ENCODE results near the gene RPS3. TPM values are rescaled to one million over a fixed set of nuclear protein-coding genes. Genes with fewer than 3 reads are reported as not detected.

RPS3 gene
- total RNA-seq, 4 donors from 2014 or later: 1,101 to 2,606 (median 1,579) TPM

GRCh38 chr11:75433443-75433842 lies 34.1 kb downstream of the RPS3 start:
- H3K4me1 ChIP-seq: peaks cover 3 to 27% (median 18%) of the 10 kb centered on the region in 3 donors
- DNase-seq: no peak
- no peaks in the 10 kb centered on the region for H3K36me3 ChIP-seq
- H3K27me3 ChIP-seq: peaks cover 0 to 64% (median 5%) of the 10 kb centered on the region in 4 donors
- no peak overlapping the region for H3K27ac ChIP-seq
- intact Hi-C loops (cut with DNase I): no loop called here
- no peak for TF ChIP-seq CTCF (IDR thresholded peaks at IDR 0.05)
- TF ChIP-seq POLR2A (IDR thresholded peaks at IDR 0.05): no peak
- WGBS, 2 donors: 58 to 86% methylated on average over 2 to 4 of the region's 6 CpGs
- no peak overlapping the region for H3K4me3 ChIP-seq
- H3K9me3 ChIP-seq: no peaks in the 10 kb centered on the region

- H3K4me1 ChIP-seq: peaks cover 3 to 22% (median 18%) of the 10 kb centered on the region in 3 donors
- H3K4me3 ChIP-seq: no peak overlapping the region
- TF ChIP-seq CTCF (IDR thresholded peaks at IDR 0.05): no peak
- no peak for TF ChIP-seq POLR2A (IDR thresholded peaks at IDR 0.05)
- intact Hi-C loops (cut with DNase I): no loop called here
- DNase-seq: no peak
- no peaks in the 10 kb centered on the region for H3K9me3 ChIP-seq
- no peaks in the 10 kb centered on the region for H3K36me3 ChIP-seq
- WGBS, 2 donors: 71 to 95% methylated on average over 1 to 4 of the region's 4 CpGs
- H3K27me3 ChIP-seq: peaks cover 0 to 63% (median 5%) of the 10 kb centered on the region in 4 donors
- no peak overlapping the region for H3K27ac ChIP-seq
These were observed 34.7 kb downstream of the RPS3 start for GRCh38 chr11:75434051-75434450.

DNA sequence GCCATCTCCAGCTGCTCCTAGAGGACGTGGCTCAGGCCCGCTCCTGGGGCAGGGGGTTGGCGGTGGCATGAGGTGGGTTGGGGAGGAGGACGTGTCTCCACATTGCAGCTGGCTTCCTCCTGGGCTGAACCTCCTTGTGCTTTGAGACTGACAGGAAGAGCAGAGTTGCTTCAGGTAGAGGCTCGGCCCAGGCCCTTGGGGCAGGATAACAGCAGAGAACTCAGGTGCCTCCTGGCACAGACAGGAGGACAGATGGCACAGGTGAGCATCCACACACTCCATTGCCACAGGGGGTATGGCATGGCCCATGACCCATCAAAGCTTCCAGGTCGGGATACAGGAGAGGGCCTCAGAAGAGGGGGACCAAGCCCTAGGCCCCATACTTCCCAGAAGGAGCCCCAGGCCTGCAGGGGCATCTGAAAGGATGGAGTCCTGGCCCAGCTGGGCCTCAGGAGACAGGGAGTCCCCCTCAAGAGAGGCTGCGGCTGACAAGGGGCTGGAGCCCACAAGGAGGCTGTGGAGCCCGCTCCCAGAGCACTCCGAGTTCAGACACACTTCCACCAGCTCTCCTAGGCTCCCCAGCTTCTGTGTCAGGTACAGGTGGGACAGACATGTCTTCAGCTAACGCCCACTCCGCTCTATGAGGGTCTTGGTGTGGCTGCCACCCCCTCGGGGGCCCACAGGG lies 35.7 kb downstream of the RPS3 start:
- Histone ChIP-seq H3K27ac (no peak overlapping the region), H3K4me3 (no peak overlapping the region), H3K27me3 (peaks cover 0 to 62% (median 5%) of the 10 kb centered on the region in 4 donors), H3K9me3 (no peaks in the 10 kb centered on the region), H3K36me3 (no peaks in the 10 kb centered on the region), H3K4me1 (peaks cover 0 to 13% (median 10%) of the 10 kb centered on the region in 3 donors)
- 60% methylated on average over 2 of the region's 12 CpGs; no CpG with 5 or more reads in 1 of the 2 donors for WGBS, 2 donors
- TF ChIP-seq CTCF (IDR thresholded peaks at IDR 0.05) (no peak), POLR2A (IDR thresholded peaks at IDR 0.05) (no peak)
- intact Hi-C loops (cut with DNase I): no loop called here
- DNase-seq: no peak

DNA sequence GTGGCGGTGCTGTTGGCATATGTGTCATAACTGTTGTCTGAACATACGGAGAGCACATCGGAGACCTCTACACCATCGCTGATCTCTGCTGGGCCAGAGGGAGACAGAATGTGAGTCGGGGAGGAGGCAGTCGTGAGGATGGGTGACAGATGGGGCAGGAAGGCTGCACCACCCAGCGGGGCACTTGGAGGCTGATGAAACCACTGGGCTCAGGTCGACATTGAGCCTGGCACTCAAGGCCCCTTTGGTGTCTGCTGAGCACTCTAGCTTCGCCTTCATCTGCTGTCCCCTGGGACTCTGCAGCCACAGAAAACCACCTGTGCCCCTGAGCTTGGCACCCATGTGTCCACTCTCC lies 36.2 kb downstream of the RPS3 start:
- intact Hi-C loops (cut with DNase I): no loop called here
- Histone ChIP-seq H3K4me1 (peaks cover 0 to 8% (median 5%) of the 10 kb centered on the region in 3 donors), H3K27me3 (peaks cover 0 to 62% (median 4%) of the 10 kb centered on the region in 4 donors), H3K4me3 (no peak overlapping the region), H3K36me3 (no peaks in the 10 kb centered on the region), H3K27ac (no peak overlapping the region), H3K9me3 (no peaks in the 10 kb centered on the region)
- DNase-seq: no peak
- 70 to 80% methylated on average over 3 to 4 of the region's 9 CpGs for WGBS, 2 donors
- TF ChIP-seq CTCF (IDR thresholded peaks at IDR 0.05): no peak
- no peak for TF ChIP-seq POLR2A (IDR thresholded peaks at IDR 0.05)

GRCh38 chr11:75436806-75437205 lies 37.5 kb downstream of the RPS3 start:
- intact Hi-C loops (cut with DNase I): no loop called here
- Histone ChIP-seq H3K27ac (no peak overlapping the region), H3K4me3 (no peak overlapping the region), H3K27me3 (peaks cover 0 to 57% (median 0%) of the 10 kb centered on the region in 4 donors), H3K36me3 (no peaks in the 10 kb centered on the region), H3K9me3 (no peaks in the 10 kb centered on the region), H3K4me1 (peaks cover 0 to 10% (median 0%) of the 10 kb centered on the region in 3 donors)
- TF ChIP-seq POLR2A (IDR thresholded peaks at IDR 0.05) (no peak), CTCF (IDR thresholded peaks at IDR 0.05) (no peak)
- 90 to 95% methylated on average over 8 of the region's 9 CpGs for WGBS, 2 donors
- no peak for DNase-seq

All from esophagus squamous epithelium (tissue), 5 donors.